Mammary epithelial cell (primary cell): ENCODE data around the gene GHRHR.

Source experiments
- CTCF ChIP-seq, 2 donors: IDR thresholded peaks in 1 of 2; conservative IDR thresholded peaks in 1 of 2; 2 replicates each; pipeline ENCODE4 v1.5.1; 2011 to 2012; ENCODE audit warnings: inconsistent platforms in 2 of 2, low read length in 2 of 2, mild to moderate bottlenecking in 2 of 2, control low read depth in 1 of 2, low read depth in 1 of 2; ENCODE audit not compliant: insufficient read depth in 1 of 2; ENCODE audit errors: extremely low read depth in 1 of 2
- EZH2 ChIP-seq: IDR thresholded peaks from 2 replicates; pipeline ENCODE4 v1.6.1; 2012; ENCODE audit warnings: low read length, inconsistent platforms, borderline replicate concordance

- TF ChIP-seq CTCF (conservative IDR thresholded peaks at IDR 0.05 in 1 of 2, IDR thresholded peaks at IDR 0.05 in 1 of 2; ENCODE audit: extremely low read depth in 1 of 2, insufficient read depth in 1 of 2, low read depth in 1 of 2, low read length in 2 of 2) (no peak), EZH2 (no peak)
Measured at GRCh38 chr7:30976381-30976780, 12.6 kb downstream of the GHRHR start.
